HG02642 (cell line): Measurements from ENCODE around the gene SHPK.

Source experiments
- ATAC-seq: cut with Tn5 transposase; IDR thresholded peaks from one replicate; pipeline ENCODE4 v1.9.1; 2021; ENCODE audit warnings: mild to moderate bottlenecking; ENCODE audit not compliant: unreplicated experiment, poor library complexity

The SHPK gene

GRCh38 chr17:3636154-3636907 is at the start of gene SHPK, which contains the start of gene CTNS:
Gene SHPK (minus strand): TSS chr17:3636250. CDS start chr17:3636219, 31 bp downstream.
Gene CTNS (plus strand): TSS chr17:3636760. CDS start chr17:3640207, 3,447 bp downstream.
- ATAC-seq = peak; percentile 94

- no peak for ATAC-seq
Observed at GRCh38 chr17:3685174-3685573, 49.1 kb upstream of the SHPK start.

GRCh38 chr17:3683054-3683511 is 47.0 kb upstream of the SHPK start:
- peak; percentile 61 for ATAC-seq

- no peak for ATAC-seq
Observed at GRCh38 chr17:3682033-3682432, 46.0 kb upstream of the SHPK start.

- no peak for ATAC-seq
Observed at GRCh38 chr17:3681565-3681964, 45.5 kb upstream of the SHPK start.

- ATAC-seq = no peak
Observed at GRCh38 chr17:3681057-3681456, 45.0 kb upstream of the SHPK start.

GRCh38 chr17:3679531-3680126 is 43.6 kb upstream of the SHPK start:
- no peak for ATAC-seq

GRCh38 chr17:3678821-3679530 is 42.9 kb upstream of the SHPK start:
- ATAC-seq = no peak

- no peak for ATAC-seq
Observed at GRCh38 chr17:3678095-3678820, 42.2 kb upstream of the SHPK start.

GRCh38 chr17:3675886-3676285 is 39.8 kb upstream of the SHPK start:
- ATAC-seq = no peak

GRCh38 chr17:3672571-3672970 is 36.5 kb upstream of the SHPK start:
- no peak for ATAC-seq

GRCh38 chr17:3669548-3669947 is 33.5 kb upstream of the SHPK start:
- ATAC-seq = no peak

- no peak for ATAC-seq
Observed at GRCh38 chr17:3669085-3669347, 33.0 kb upstream of the SHPK start.

- peak; percentile 85 for ATAC-seq
Observed at GRCh38 chr17:3668279-3669084, 32.4 kb upstream of the SHPK start, which contains the start of the genes EMC6 and TAX1BP3. Gene EMC6 (plus strand): TSS chr17:3668812. CDS start chr17:3669147, 335 bp downstream. Gene TAX1BP3 (minus strand): TSS chr17:3668578. CDS start chr17:3668526, 52 bp downstream.

- ATAC-seq = peak; percentile 16
Observed at GRCh38 chr17:3667366-3668278, 31.6 kb upstream of the SHPK start.

GRCh38 chr17:3666516-3666915 is 30.5 kb upstream of the SHPK start:
- ATAC-seq = no peak

GRCh38 chr17:3665834-3666233 is 29.8 kb upstream of the SHPK start:
- no peak for ATAC-seq

GRCh38 chr17:3663102-3664011 is 27.3 kb upstream of the SHPK start:
- no peak for ATAC-seq
